MCF 10A (cell line): ENCODE data around the gene TANC1. TPM values are rescaled to one million over a fixed set of nuclear protein-coding genes. Genes with fewer than 3 reads are reported as not detected.

Experiments
- BruUV-seq: library from RNA; stranded (reverse); fragments of 400-500 nt; replicated peaks from 2 replicates; lab custom pipeline; 2021; lab: Mats Ljungman, UMichigan
- CTCF ChIA-PET: fragments of 300-600 bp; sonication (Branson Sonifier 250); formaldehyde crosslinking; extraction: SDS; loops from one replicate; lab custom pipeline; 2021; ENCODE audit warnings: antibody characterized with exemption, inconsistent platforms; lab: Yijun Ruan, JAX
- POLR2A ChIA-PET: fragments of 300-600, 350-650 bp; sonication (Branson Sonifier 250); formaldehyde crosslinking; extraction: SDS; loops from one replicate; lab custom pipeline; 2020; ENCODE audit warnings: antibody characterized with exemption, inconsistent platforms; lab: Yijun Ruan, JAX
- DNase-seq: peaks from one replicate; pipeline ENCODE4 v3.0.0-alpha.2; 2018; ENCODE audit not compliant: unreplicated experiment
- H3K27ac Mint-ChIP-seq: one replicate; pipeline ENCODE4 v1.8.0; 2022; ENCODE audit warnings: mild to moderate bottlenecking, low read depth, mixed read lengths; ENCODE audit not compliant: unreplicated experiment
- H3K27me3 Mint-ChIP-seq: one replicate; pipeline ENCODE4 v1.8.0; 2022; ENCODE audit warnings: mixed read lengths; ENCODE audit not compliant: insufficient read depth, unreplicated experiment
- H3K36me3 Mint-ChIP-seq: one replicate; pipeline ENCODE4 v1.8.0; 2022; ENCODE audit warnings: mild to moderate bottlenecking, moderate library complexity, mixed read lengths; ENCODE audit not compliant: insufficient read depth, unreplicated experiment
- H3K4me1 Mint-ChIP-seq: one replicate; pipeline ENCODE4 v1.8.0; 2022; ENCODE audit warnings: mixed read lengths; ENCODE audit not compliant: insufficient read depth, unreplicated experiment
- H3K4me3 Mint-ChIP-seq: one replicate; pipeline ENCODE4 v1.8.0; 2022; ENCODE audit warnings: mild to moderate bottlenecking, moderate library complexity, mixed read lengths; ENCODE audit not compliant: unreplicated experiment
- H3K9me3 Mint-ChIP-seq: one replicate; pipeline ENCODE4 v1.8.0; 2022; ENCODE audit warnings: mixed read lengths; ENCODE audit not compliant: unreplicated experiment
- CTCF ChIP-seq: fragments of 200-600 bp; IDR thresholded peaks from one replicate; pipeline ENCODE4 v1.8.0; 2022; ENCODE audit warnings: antibody characterized with exemption, mild to moderate bottlenecking; ENCODE audit not compliant: unreplicated experiment
- intact Hi-C: fragments of 100-400 bp; cut with micrococcal nuclease; formaldehyde crosslinking; loops from 2 replicates; pipeline ENCODE4 v1.14.1; 2022
- total RNA-seq: library from RNA; stranded (reverse); gene quantifications from 2 replicates; pipeline ENCODE4 v1.2.3, GENCODE V29; 2022

Gene TANC1
- total RNA-seq, 1 experiment from 2014 or later = 35.3 TPM

- CTCF ChIA-PET = interaction anchor here (0.6 kb wide), 1 partner anchor 65 kb away, joined by 3 read pairs; no protein-coding TSS in a partner anchor
- POLR2A ChIA-PET = interaction anchor here (0.6 kb wide), 1 partner anchor 89 kb away, joined by 3 read pairs; no protein-coding TSS in a partner anchor
- no TSS peak for BruUV-seq
- intact Hi-C loops = loop anchor here (5.0 kb wide), 1 partner anchor 607 kb away; no protein-coding TSS in a partner anchor
- no peaks in the 10 kb centered on the region for H3K4me1 Mint-ChIP-seq
- no peak for TF ChIP-seq CTCF
- H3K36me3 Mint-ChIP-seq = peaks cover 83% of the 10 kb centered on the region
- no peaks in the 10 kb centered on the region for H3K27me3 Mint-ChIP-seq
- no peak overlapping the region for H3K27ac Mint-ChIP-seq
- H3K4me3 Mint-ChIP-seq = no peak overlapping the region
- DNase-seq = no peak
- H3K9me3 Mint-ChIP-seq = no peaks in the 10 kb centered on the region
Measured at GRCh38 chr2:159195697-159196096, 227.3 kb downstream of the TANC1 start.

GRCh38 chr2:159196393-159196925, 228.0 kb downstream of the TANC1 start:
- no peak for TF ChIP-seq CTCF
- no peak for DNase-seq
- Mint-ChIP-seq H3K27ac (no peak overlapping the region), H3K36me3 (peaks cover 85% of the 10 kb centered on the region), H3K4me1 (no peaks in the 10 kb centered on the region), H3K9me3 (no peaks in the 10 kb centered on the region), H3K27me3 (no peaks in the 10 kb centered on the region), H3K4me3 (no peak overlapping the region)
- BruUV-seq = no TSS peak
- CTCF ChIA-PET = no interaction called here
- intact Hi-C loops = loop anchor here (5.0 kb wide), 1 partner anchor 606 kb away; no protein-coding TSS in a partner anchor
- POLR2A ChIA-PET = no interaction called here

GRCh38 chr2:159199236-159199635, 230.8 kb downstream of the TANC1 start:
- ChIA-PET POLR2A (interaction anchor here (0.6 kb wide), 1 partner anchor 67 kb away, joined by 3 read pairs; no protein-coding TSS in a partner anchor), CTCF (interaction anchor here (0.6 kb wide), 1 partner anchor 201 kb away, joined by 3 read pairs; no protein-coding TSS in a partner anchor)
- H3K36me3 Mint-ChIP-seq = peaks cover 80% of the 10 kb centered on the region
- no TSS peak for BruUV-seq
- H3K4me1 Mint-ChIP-seq = no peaks in the 10 kb centered on the region
- H3K9me3 Mint-ChIP-seq = no peaks in the 10 kb centered on the region
- H3K27ac Mint-ChIP-seq = no peak overlapping the region
- intact Hi-C loops = loop anchor here (5.0 kb wide), 1 partner anchor 603 kb away; no protein-coding TSS in a partner anchor
- TF ChIP-seq CTCF = no peak
- no peaks in the 10 kb centered on the region for H3K27me3 Mint-ChIP-seq
- no peak overlapping the region for H3K4me3 Mint-ChIP-seq
- no peak for DNase-seq

GRCh38 chr2:159199761-159200465, 231.5 kb downstream of the TANC1 start:
- Mint-ChIP-seq H3K4me3 (no peak overlapping the region), H3K9me3 (no peaks in the 10 kb centered on the region), H3K27ac (no peak overlapping the region), H3K4me1 (no peaks in the 10 kb centered on the region), H3K27me3 (no peaks in the 10 kb centered on the region), H3K36me3 (peaks cover 80% of the 10 kb centered on the region)
- ChIA-PET POLR2A (no interaction called here), CTCF (interaction anchor here (0.9 to 1.1 kb wide), 2 partner anchors 16 to 76 kb away, joined by 3 read pairs; no protein-coding TSS in a partner anchor)
- no peak for TF ChIP-seq CTCF
- no TSS peak for BruUV-seq
- intact Hi-C loops = loop anchor here (5.0 kb wide), 1 partner anchor 602 kb away; no protein-coding TSS in a partner anchor
- DNase-seq = no peak
